HG02623 (cell line): ENCODE data around the gene LEKR1.
"Not testable (repeated sequence)": the region's sequence is repeated elsewhere in the genome, so short reads cannot be mapped to it uniquely, and the experiment has no call there.

Source experiments
- ATAC-seq: cut with Tn5 transposase; IDR thresholded peaks from one replicate; pipeline ENCODE4 v1.9.1; 2021; ENCODE audit warnings: moderate library complexity; ENCODE audit not compliant: unreplicated experiment

The LEKR1 gene

DNA sequence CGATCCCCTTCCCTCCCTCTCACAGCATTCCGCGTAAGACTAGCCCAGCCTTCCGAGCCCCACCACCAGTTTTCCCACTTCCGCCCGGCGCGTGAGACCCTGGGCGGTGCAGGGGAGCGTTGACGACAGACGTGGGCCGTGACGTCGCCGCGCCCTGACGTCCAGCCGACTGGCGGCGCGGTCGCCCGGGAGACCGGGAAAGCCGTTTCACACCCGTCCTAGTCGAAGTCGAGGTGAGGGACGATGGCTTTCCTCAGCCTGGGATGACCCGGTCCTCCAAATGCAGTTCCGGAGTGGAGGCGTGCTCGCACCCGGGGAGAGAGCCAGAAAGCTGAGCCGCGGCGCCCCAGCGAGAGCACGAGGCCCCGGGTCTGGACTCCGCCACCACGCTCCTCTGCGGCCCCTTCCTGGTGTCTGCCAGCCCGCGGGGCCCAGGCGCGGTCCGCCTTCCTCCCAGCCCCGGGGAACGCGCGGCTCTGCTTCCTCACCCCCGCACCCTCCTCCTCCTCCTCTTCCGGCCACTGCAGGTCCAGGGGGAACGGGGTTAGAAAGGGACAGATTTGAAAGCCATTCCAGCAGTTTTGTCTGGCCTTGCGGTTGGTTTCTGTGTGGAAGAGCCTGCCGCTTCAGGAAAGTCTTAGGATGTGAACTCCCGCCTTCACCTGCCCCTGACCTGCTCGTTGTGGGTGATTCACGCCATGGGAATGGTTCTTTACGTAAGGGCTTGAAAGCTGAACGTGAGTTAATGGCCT, at the start of gene LEKR1:
Gene LEKR1 (plus strand): TSS at position 210 of the 752 bp plus-strand sequence. CDS start 2,977 bp downstream, outside the sequence.
- peak; percentile 88 for ATAC-seq

GRCh38 chr3:156776871-156777270, 49.3 kb upstream of the LEKR1 start:
- ATAC-seq, result no peak

DNA sequence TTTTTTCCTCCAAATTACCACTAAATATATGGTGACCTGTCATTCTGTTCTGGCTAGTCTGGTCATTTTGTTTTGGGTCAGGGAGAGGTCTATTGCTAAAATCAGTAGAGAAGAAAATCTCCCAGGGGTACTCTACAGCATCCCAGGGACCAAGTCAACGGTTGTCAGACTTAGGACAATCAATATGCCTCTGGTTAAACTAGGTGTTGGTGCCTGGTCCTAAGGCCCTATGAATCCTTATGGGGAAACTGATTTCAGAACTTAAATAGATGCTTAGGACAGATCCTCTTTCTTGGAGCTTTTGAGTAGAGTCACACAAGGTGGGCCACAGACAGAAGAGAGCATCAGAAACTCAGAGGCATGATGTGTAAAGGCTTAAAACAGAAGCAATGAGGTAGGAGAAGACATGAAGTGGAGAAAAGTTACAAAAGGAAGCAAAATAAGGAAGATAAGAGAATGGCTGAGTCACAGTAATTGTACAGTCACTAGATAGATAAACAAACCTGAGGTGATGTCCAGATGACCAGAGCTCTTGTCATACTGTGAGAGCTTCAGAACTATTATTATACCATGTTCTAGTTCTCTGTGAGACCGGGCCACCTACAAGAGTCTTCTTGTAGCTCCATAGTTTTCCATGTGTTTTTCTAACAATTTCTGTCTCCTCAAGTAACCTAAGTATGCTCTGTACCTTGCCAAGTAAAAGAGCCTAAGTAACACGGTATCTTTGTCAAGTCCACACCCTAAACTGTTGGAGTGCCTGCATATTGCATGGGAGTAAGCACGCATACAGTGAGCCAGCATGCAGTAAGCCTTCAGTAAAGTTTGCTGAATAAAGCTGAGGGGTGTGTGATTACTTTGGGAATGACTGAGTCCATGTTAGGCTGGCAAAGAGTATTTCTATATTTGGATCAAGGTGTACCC, 44.6 kb upstream of the LEKR1 start:
- no peak for ATAC-seq

- no peak for ATAC-seq
These were observed 43.8 kb upstream of the LEKR1 start for GRCh38 chr3:156782319-156782718.

GRCh38 chr3:156782921-156783320, 43.2 kb upstream of the LEKR1 start:
- no peak for ATAC-seq

GRCh38 chr3:156787001-156787400, 39.2 kb upstream of the LEKR1 start:
- ATAC-seq, result no peak

DNA sequence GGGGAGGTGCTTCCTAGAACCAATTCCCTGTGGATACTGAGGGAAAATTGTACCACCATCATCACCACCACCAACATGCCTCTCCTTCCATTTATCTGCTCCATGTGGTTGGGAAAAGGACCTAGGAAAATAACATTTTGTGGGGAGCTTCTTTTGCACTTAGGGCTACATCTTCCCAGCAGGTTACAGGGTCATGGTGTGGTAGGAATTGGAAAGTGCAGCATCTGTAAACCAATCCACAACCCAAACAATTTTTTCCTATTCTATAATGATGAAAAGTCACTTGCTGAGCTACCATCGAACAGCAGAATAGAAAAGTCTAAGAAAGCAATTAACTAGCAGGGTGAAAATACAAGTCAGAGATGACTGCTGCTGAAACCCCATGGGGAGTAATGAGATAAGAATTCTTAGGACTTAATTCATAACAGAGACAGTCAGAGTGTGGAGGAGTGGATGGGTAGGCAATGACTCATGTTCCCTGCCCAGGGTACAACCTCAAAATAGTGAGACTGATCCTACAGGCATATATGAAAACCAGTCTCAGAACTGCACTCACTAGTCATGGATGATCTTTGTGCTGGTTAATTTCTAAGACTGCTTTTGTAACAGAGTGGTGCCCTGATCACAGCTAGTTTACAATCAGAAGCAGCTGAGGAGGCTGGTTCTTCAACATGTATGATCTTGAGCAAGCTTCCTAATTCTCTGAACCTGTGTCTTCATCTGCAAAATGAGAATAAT, 38.1 kb upstream of the LEKR1 start:
- ATAC-seq, result peak; percentile 68

DNA sequence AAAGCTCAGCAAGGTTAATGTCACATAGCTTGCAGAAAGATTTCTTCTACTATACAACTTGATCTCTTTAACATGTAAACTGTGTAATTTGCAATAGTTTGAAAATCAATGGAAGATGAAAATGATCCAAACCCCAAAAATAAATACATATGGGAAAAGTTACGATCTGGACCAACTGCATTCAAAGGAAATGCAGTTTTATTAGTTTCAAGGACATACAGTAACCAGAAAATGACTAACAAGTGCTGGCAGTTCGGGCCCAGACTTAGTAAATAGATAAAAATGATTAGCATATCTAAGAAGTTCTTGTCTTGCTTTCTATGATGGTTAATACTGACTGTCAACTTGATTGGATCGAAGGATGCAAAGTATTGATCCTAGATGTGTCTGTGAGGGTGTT, 37.3 kb upstream of the LEKR1 start:
- no peak for ATAC-seq

- ATAC-seq, result no peak
These were observed 36.0 kb upstream of the LEKR1 start for GRCh38 chr3:156790156-156790555.

DNA sequence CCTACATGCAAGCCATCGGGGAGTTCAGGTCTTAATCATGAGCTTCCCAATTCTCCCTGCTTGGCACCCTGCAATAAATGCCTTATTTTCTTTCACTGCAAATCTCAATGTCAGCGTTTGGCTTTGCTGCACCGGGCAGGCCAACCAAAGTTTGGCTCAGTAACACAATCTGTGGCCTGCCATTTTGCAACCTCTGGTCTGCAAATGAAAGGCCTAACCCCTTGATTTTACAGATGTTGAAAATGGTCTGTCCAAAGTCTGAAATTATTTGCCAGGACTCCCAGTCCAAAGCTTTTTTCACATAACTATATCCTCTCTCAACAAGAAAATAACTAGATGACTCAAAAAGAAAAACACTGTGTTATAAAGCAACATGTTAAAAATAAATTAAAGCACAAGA, 34.0 kb upstream of the LEKR1 start:
- ATAC-seq, result no peak

DNA sequence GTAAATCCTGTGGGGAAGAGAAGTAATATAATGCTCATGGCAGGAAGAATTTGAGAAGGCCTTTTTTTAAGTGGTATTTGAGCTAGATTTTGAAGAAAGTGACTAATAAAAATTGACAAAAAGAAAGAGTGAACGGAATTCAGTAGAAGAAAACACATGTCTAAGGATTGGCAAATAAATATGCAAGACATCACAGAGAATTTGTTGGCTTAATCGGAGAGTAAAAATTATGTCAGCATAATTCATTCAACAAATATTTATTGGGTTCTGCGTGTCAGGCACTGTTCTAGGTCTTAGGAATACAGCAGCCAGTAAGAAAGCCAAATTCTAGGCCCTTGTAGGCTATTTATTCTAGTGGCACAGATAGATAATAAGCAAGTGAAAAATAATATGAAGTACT, 33.6 kb upstream of the LEKR1 start:
- no peak for ATAC-seq

GRCh38 chr3:156792945-156793344, 33.2 kb upstream of the LEKR1 start:
- no peak for ATAC-seq

GRCh38 chr3:156793400-156793799, 32.8 kb upstream of the LEKR1 start:
- ATAC-seq, result no peak

- ATAC-seq, result no peak
These were observed 32.3 kb upstream of the LEKR1 start for GRCh38 chr3:156793851-156794250.

GRCh38 chr3:156795890-156796481, 30.2 kb upstream of the LEKR1 start:
- no peak for ATAC-seq

- ATAC-seq, result no peak
These were observed 28.8 kb upstream of the LEKR1 start for GRCh38 chr3:156797368-156797767.

DNA sequence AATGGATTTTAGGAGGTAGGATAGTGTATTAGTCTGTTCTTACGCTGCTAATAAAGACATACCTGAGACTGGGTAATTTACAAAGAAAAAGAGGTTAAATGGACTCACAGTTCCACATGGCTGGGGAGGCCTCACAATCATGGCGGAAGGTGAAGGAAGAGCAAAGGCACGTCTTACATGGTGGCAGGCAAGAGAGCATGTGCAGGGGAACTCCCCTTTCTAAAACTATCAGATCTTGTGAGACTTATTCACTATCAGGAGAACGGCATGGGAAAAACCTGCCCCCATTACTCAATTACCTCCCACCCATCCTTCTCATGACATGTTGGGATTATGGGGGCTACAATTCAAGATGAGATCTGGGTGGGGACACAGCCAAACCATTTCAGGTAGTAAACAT, 25.9 kb upstream of the LEKR1 start:
- not testable (repeated sequence) for ATAC-seq

DNA sequence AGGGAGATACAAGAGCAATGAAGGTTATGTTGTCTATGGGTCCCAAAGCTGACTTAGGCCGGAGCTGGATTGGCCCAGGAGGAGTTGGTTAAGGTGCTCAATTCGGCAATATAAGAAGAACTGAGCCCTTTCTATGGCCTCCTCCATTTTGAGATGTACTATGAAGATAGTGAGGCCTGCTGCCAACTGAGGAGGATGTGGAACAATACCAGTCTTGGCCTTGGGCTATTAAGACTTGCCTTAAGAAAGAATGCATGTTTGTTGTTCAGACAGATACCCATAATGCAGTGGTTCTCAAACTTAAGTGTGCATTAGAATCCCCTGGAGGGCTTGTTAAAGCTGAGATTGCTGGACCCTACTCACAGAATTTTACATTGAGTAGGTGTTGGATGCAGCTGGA, 24.4 kb upstream of the LEKR1 start:
- no peak for ATAC-seq

- no peak for ATAC-seq
These were observed 23.1 kb upstream of the LEKR1 start for GRCh38 chr3:156802821-156803606.
